ENCODE results near the gene FOXF2. TPM values are rescaled to one million over a fixed set of nuclear protein-coding genes. Genes with fewer than 3 reads are reported as not detected.

The FOXF2 gene
- total RNA-seq (not detected), polyA plus RNA-seq (not detected), total RNA-seq (not detected)

DNA sequence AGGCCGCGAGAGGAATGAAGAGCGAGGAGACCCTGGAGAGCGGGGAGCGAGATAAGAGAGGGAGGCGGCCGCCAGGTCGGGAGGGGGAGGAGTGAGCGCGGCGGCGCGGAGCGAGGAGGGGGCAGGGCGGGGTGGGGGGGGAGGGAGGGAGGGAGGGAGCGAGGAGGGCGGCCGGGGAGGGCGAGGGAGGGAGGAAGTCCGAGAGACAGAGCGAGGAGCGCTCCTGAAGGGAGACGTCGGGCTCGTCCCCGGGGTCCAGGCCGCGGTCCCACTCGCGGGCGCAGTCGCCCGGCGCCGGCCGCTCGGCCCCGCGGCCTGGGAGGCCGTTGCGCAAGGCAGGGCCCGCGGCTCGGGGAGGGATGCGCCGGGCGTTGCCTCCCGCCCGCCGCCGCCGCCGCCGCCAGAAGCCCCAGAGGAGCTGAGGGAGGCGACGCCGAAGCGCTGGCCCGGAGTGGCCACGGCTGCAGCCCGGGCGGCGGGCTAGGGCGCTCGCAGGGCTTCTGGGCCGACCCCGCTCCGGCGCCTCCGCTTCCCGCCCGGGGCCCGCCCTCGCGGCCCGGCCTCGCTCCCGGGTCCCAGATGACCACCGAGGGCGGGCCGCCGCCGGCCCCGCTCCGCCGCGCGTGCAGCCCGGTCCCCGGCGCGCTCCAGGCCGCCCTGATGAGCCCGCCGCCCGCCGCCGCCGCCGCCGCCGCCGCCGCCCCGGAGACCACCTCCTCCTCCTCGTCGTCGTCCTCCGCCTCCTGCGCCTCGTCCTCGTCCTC is at the start of gene FOXF2:
FOXF2 (plus strand) TSS at position 208 of the 764 bp plus-strand sequence; CDS start at position 580, 372 bp downstream.
- no peaks in the 10 kb centered on the region for H3K4me1 ChIP-seq (ENCODE audit: control insufficient read depth in 2 of 2, insufficient read depth in 2 of 2, low read length in 2 of 2)
- intact Hi-C loops (cut with micrococcal nuclease) = loop anchor here in 1 of 2 donors (10.0 kb wide), 1 partner anchor 665 kb away; no protein-coding TSS in a partner anchor
- no peaks in the 10 kb centered on the region for H3K9me3 ChIP-seq (ENCODE audit: control insufficient read depth in 2 of 3, low read length in 3 of 3)
- peaks cover 68 to 81% (median 74%) of the 10 kb centered on the region in 5 donors for H3K27me3 Mint-ChIP-seq
- ATAC-seq (no peak), DNase-seq (peak in 1 of 9 donors; percentile 26)
- no peak within 1 kb of the TSS for H3K4me3 ChIP-seq (ENCODE audit: low read length)
- POLR2A ChIA-PET = no interaction called here
- H3K27ac ChIP-seq (ENCODE audit: low read depth, low read length) = no peak within 1 kb of the TSS
- H3K27me3 ChIP-seq (ENCODE audit: control insufficient read depth in 2 of 2, insufficient read depth in 2 of 2, low read length in 2 of 2) = peaks cover 0 to 23% of the 10 kb centered on the region in 2 donors
- no peaks in the 10 kb centered on the region for H3K36me3 ChIP-seq (ENCODE audit: control insufficient read depth in 2 of 3, insufficient read depth in 3 of 3, low read length in 3 of 3)
- no peaks in the 10 kb centered on the region for H3K36me3 Mint-ChIP-seq
- H3K4me3 Mint-ChIP-seq = peak within 1 kb of the TSS; percentile 45 to 88 (median 76)
- peak within 1 kb of the TSS in 1 of 9 donors; percentile 79 for H3K27ac Mint-ChIP-seq
- no peaks in the 10 kb centered on the region for H3K9me3 Mint-ChIP-seq
- CTCF ChIA-PET = no interaction called here
- peaks cover 15 to 57% (median 32%) of the 10 kb centered on the region in 7 donors for H3K4me1 Mint-ChIP-seq

DNA sequence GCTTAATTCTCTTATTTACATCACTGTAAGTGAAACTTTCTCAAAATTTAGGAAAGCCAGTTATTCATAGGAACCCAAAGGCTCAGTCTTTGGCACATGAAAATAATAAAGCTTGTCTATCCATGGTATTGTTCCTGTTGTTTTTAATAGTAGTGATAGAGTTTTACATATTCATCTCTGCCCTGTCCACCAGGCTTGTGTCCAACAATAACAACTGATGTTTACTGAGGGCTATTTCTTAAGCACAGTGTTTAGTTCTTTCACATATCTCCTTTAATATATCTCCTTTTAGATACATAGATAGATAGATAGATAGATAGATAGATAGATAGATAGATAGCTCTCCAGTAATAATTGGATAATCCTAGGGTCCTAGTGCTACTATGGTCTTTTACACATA is 43.3 kb upstream of the FOXF2 start:
- Mint-ChIP-seq H3K4me3 (no peak overlapping the region), H3K9me3 (peaks cover 1 to 56% (median 19%) of the 10 kb centered on the region in 11 donors), H3K27ac (no peak overlapping the region)

DNA sequence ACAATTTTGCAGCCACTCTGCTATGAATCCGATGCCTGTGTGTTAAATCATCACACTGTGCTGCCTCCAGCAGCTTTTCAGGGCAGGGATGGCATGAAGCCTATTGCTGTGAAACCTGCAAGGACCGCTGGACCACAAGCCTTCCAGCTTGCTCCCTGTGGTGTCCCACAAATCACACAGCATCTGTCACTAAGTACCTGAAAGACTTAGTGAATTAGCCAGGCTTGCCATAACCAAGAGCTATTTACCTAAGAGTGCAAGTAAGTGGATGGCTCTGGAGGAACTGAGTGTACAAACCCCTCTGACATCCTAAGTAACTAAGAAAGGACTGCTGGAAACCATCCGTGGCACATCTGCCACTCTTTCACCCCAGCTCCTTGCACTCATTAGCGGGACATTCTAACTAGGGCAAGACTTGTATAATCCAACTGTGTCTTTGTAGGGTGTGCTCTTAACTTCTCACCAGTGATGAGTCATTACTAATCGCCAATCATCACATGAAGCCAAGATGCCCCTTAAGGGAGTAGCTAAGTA is 42.8 kb upstream of the FOXF2 start:
- Histone ChIP-seq H3K4me1 (ENCODE audit: control insufficient read depth in 2 of 2, insufficient read depth in 2 of 2, low read length in 2 of 2) (no peaks in the 10 kb centered on the region), H3K27ac (ENCODE audit: low read depth, low read length) (no peak overlapping the region), H3K36me3 (ENCODE audit: control insufficient read depth in 2 of 3, insufficient read depth in 3 of 3, low read length in 3 of 3) (no peaks in the 10 kb centered on the region), H3K27me3 (ENCODE audit: control insufficient read depth in 2 of 2, insufficient read depth in 2 of 2, low read length in 2 of 2) (peaks cover 0 to 6% of the 10 kb centered on the region in 2 donors), H3K4me3 (ENCODE audit: low read length) (no peak overlapping the region), H3K9me3 (ENCODE audit: control insufficient read depth in 2 of 3, low read length in 3 of 3) (peaks cover 0 to 15% (median 0%) of the 10 kb centered on the region in 3 experiments)
- ChIA-PET POLR2A (no interaction called here), CTCF (no interaction called here)
- Mint-ChIP-seq H3K4me3 (no peak overlapping the region), H3K27ac (no peak overlapping the region), H3K27me3 (peaks cover 17 to 69% (median 56%) of the 10 kb centered on the region in 5 donors), H3K9me3 (peaks cover 7 to 61% (median 23%) of the 10 kb centered on the region in 11 donors), H3K36me3 (peaks cover 0 to 20% (median under 1%) of the 10 kb centered on the region in 5 donors), H3K4me1 (no peaks in the 10 kb centered on the region)
- DNase-seq (no peak), ATAC-seq (no peak)
- intact Hi-C loops (cut with micrococcal nuclease) = no loop called here

More for the DNA sequence above, 43.3 kb upstream of the FOXF2 start:
- CTCF ChIA-PET = interaction anchor here (0.6 kb wide), 1 partner anchor 12 kb away, joined by 3 read pairs; no protein-coding TSS in a partner anchor
- Mint-ChIP-seq H3K36me3 (peaks cover 0 to 20% (median 0%) of the 10 kb centered on the region in 5 donors), H3K27me3 (peaks cover 22 to 69% (median 58%) of the 10 kb centered on the region in 5 donors), H3K4me1 (no peaks in the 10 kb centered on the region)
- POLR2A ChIA-PET = no interaction called here
- Histone ChIP-seq H3K36me3 (ENCODE audit: control insufficient read depth in 2 of 3, insufficient read depth in 3 of 3, low read length in 3 of 3) (no peaks in the 10 kb centered on the region), H3K4me1 (ENCODE audit: control insufficient read depth in 2 of 2, insufficient read depth in 2 of 2, low read length in 2 of 2) (no peaks in the 10 kb centered on the region), H3K9me3 (ENCODE audit: control insufficient read depth in 2 of 3, low read length in 3 of 3) (peaks cover 0 to 10% (median 0%) of the 10 kb centered on the region in 3 experiments), H3K4me3 (ENCODE audit: low read length) (no peak overlapping the region), H3K27me3 (ENCODE audit: control insufficient read depth in 2 of 2, insufficient read depth in 2 of 2, low read length in 2 of 2) (peaks cover 0 to 6% of the 10 kb centered on the region in 2 donors), H3K27ac (ENCODE audit: low read depth, low read length) (no peak overlapping the region)
- intact Hi-C loops (cut with micrococcal nuclease) = no loop called here
- ATAC-seq = no peak
- no peak for DNase-seq

DNA sequence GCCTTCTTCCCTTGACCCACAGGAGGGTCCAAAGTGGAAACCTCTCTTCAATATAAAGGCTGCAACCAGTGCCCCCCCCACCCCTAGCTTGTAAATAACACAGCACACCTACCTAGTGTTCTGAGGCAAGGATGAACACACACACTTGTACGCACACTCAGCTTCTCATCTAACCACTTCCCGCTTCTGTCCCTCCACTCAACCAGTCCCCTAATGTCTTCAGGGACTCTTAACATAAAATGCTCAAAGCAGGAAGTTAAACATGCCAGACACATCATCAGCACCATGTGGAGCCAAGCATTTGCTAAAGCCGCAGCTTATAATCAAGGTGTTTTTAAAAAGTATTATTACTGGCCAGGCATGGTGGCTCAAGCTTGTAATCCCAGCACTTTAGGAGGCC is 42.2 kb upstream of the FOXF2 start:
- ChIA-PET POLR2A (no interaction called here), CTCF (no interaction called here)
- Histone ChIP-seq H3K27me3 (ENCODE audit: control insufficient read depth in 2 of 2, insufficient read depth in 2 of 2, low read length in 2 of 2) (peaks cover 0 to 6% of the 10 kb centered on the region in 2 donors), H3K4me3 (ENCODE audit: low read length) (no peak overlapping the region), H3K36me3 (ENCODE audit: control insufficient read depth in 2 of 3, insufficient read depth in 3 of 3, low read length in 3 of 3) (no peaks in the 10 kb centered on the region), H3K9me3 (ENCODE audit: control insufficient read depth in 2 of 3, low read length in 3 of 3) (peaks cover 0 to 17% (median 0%) of the 10 kb centered on the region in 3 experiments), H3K27ac (ENCODE audit: low read depth, low read length) (no peak overlapping the region), H3K4me1 (ENCODE audit: control insufficient read depth in 2 of 2, insufficient read depth in 2 of 2, low read length in 2 of 2) (no peaks in the 10 kb centered on the region)
- no peak overlapping the region for H3K4me3 Mint-ChIP-seq
- ATAC-seq (no peak), DNase-seq (no peak)
- H3K27ac Mint-ChIP-seq = no peak overlapping the region
- H3K36me3 Mint-ChIP-seq = peaks cover 0 to 20% (median 4%) of the 10 kb centered on the region in 5 donors
- no peaks in the 10 kb centered on the region for H3K4me1 Mint-ChIP-seq
- peaks cover 14 to 69% (median 59%) of the 10 kb centered on the region in 5 donors for H3K27me3 Mint-ChIP-seq
- peaks cover 8 to 61% (median 28%) of the 10 kb centered on the region in 11 donors for H3K9me3 Mint-ChIP-seq
- intact Hi-C loops (cut with micrococcal nuclease) = no loop called here

DNA sequence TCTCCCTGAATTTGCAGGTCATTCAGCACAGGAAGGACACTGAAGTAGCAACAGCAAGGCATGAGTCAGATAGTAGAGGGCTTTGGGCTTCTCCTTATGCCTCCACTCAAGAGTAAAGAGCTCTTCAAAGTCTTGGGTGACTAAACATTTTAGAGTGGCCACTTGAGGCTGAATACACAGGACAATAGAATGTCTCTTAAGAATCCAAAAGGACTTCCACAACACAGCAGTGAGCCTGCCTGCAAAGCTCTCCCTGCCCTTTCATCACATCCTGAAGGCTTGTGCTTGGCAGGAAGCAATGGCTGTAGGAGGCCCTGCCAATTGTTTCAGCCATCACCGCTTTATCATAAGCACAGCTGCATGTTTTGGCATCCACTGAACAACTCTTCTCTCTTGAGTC is 40.7 kb upstream of the FOXF2 start:
- DNase-seq (no peak), ATAC-seq (no peak)
- no peak overlapping the region for H3K27ac ChIP-seq (ENCODE audit: low read depth, low read length)
- H3K27ac Mint-ChIP-seq = no peak overlapping the region
- H3K4me1 ChIP-seq (ENCODE audit: control insufficient read depth in 2 of 2, insufficient read depth in 2 of 2, low read length in 2 of 2) = no peaks in the 10 kb centered on the region
- no peak overlapping the region for H3K4me3 ChIP-seq (ENCODE audit: low read length)
- ChIA-PET CTCF (no interaction called here), POLR2A (no interaction called here)
- no peak overlapping the region for H3K4me3 Mint-ChIP-seq
- intact Hi-C loops (cut with micrococcal nuclease) = no loop called here
- no peaks in the 10 kb centered on the region for H3K36me3 ChIP-seq (ENCODE audit: control insufficient read depth in 2 of 3, insufficient read depth in 3 of 3, low read length in 3 of 3)
- H3K36me3 Mint-ChIP-seq = peaks cover 0 to 15% (median 4%) of the 10 kb centered on the region in 5 donors
- peaks cover 0 to 19% (median 0%) of the 10 kb centered on the region in 3 experiments for H3K9me3 ChIP-seq (ENCODE audit: control insufficient read depth in 2 of 3, low read length in 3 of 3)
- H3K9me3 Mint-ChIP-seq = peaks cover 8 to 68% (median 31%) of the 10 kb centered on the region in 11 donors
- peaks cover 0 to 4% of the 10 kb centered on the region in 2 donors for H3K27me3 ChIP-seq (ENCODE audit: control insufficient read depth in 2 of 2, insufficient read depth in 2 of 2, low read length in 2 of 2)
- H3K4me1 Mint-ChIP-seq = no peaks in the 10 kb centered on the region
- peaks cover 17 to 74% (median 68%) of the 10 kb centered on the region in 5 donors for H3K27me3 Mint-ChIP-seq

DNA sequence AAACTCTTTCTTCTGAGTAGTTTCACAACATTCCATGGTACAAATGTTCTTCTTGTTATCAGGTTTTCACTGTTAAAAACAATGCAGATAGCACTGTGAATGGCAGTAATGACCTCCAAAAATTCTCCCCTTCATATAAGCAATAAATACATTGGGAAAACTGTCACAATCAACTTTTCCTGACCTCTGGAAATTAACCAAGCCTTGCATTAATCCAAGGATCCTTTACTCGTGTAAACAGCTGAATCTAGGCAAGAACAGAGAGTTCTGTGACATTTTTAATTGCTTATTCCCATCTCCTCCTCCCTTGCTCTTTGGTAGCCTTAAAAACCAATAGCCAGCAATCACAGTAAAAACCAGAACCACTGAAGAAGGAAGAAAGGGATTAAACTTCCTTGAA is 39.7 kb upstream of the FOXF2 start:
- intact Hi-C loops (cut with micrococcal nuclease) = no loop called here
- Histone ChIP-seq H3K9me3 (ENCODE audit: control insufficient read depth in 2 of 3, low read length in 3 of 3) (peaks cover 0 to 15% (median 0%) of the 10 kb centered on the region in 3 experiments), H3K27me3 (ENCODE audit: control insufficient read depth in 2 of 2, insufficient read depth in 2 of 2, low read length in 2 of 2) (peaks cover 0 to 4% of the 10 kb centered on the region in 2 donors), H3K4me1 (ENCODE audit: control insufficient read depth in 2 of 2, insufficient read depth in 2 of 2, low read length in 2 of 2) (no peaks in the 10 kb centered on the region), H3K4me3 (ENCODE audit: low read length) (no peak overlapping the region), H3K27ac (ENCODE audit: low read depth, low read length) (no peak overlapping the region), H3K36me3 (ENCODE audit: control insufficient read depth in 2 of 3, insufficient read depth in 3 of 3, low read length in 3 of 3) (no peaks in the 10 kb centered on the region)
- Mint-ChIP-seq H3K27ac (no peak overlapping the region), H3K27me3 (peaks cover 21 to 75% (median 69%) of the 10 kb centered on the region in 5 donors), H3K36me3 (peaks cover 0 to 13% (median 8%) of the 10 kb centered on the region in 5 donors), H3K4me3 (no peak overlapping the region), H3K9me3 (peaks cover 8 to 66% (median 24%) of the 10 kb centered on the region in 11 donors), H3K4me1 (no peaks in the 10 kb centered on the region)
- POLR2A ChIA-PET = no interaction called here
- no peak for DNase-seq
- ATAC-seq = no peak
- CTCF ChIA-PET = no interaction called here

Measured in naive thymus-derived CD4-positive, alpha-beta T cell (primary cell).